COLO668 (cell line): Measurements from ENCODE around the gene ZNF784.

Experiments
- DNase-seq: peaks from one replicate; lab custom pipeline; 2025; ENCODE audit not compliant: unreplicated experiment; lab: John Stamatoyannopoulos, UW

The ZNF784 gene

DNA sequence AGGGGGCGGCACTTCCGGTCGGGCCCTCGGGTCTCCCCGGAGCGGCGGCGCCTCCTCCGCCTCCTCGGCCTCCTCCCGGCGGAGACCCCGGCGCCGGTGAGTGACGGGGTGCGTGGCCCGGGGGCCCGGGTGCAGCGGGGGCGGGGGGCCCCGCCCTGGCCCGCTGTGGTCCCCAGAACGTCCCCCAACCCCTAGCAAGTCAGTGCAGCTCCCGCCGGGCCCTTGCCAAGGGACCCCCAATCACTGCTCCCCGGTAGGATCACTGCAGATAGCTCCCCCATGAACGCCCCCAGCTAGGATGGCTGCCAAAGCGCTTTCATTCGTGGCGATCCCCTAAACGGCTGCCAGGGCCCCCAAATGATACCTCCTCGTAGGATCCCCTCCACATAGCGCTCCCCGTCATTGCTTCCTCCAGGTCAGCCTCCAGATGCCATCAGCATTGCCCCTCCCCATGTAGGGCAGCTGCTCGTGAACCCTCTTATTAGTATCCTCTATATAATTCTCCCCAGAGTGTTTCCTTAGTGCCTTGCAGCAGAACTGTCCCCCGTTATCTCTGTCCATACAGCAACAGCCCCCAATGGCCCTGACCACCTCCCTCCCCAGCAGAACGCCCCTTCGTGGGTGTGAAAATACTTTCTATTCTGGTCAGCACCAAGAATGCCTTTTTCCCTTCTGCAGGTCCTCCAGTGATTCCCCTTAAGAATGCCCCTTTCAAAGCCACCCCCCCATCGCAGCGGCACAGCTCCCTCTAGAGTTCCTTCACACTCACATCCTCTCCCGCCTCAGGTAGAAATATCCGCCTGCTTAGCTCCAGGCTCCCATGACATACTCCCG lies 18.5 kb downstream of the ZNF784 start, which contains the start of gene ZNF865:
TSS of gene ZNF865 (plus strand) at position 11 of the 834 bp plus-strand sequence. CDS start 7,972 bp downstream, outside the sequence.
- DNase-seq: peak; percentile 75

DNA sequence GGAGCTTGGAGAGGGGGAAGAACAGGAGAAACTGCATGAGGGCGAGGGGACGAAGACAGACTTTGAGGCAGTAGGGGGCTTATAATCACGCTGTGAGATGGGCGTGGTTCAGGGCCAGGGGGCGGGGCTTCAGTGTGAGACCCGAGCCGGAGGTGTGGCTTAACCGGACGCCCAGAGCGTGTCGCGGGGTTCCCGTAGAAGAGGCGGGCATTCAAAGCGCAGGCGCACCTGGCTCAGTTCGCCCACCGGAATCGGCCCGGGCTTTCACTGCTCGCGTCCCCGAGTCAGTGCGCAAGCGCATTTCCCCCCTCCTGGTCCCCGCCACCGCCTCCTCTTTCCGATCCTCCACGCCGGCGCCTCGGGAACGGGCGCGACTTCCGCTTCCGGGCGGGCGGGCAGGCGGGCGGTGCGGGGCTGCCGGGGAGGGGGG lies 19.1 kb downstream of the ZNF784 start:
- DNase-seq: peak; percentile 98

GRCh38 chr19:55603581-55604292 lies 20.6 kb downstream of the ZNF784 start:
- DNase-seq: no peak

DNA sequence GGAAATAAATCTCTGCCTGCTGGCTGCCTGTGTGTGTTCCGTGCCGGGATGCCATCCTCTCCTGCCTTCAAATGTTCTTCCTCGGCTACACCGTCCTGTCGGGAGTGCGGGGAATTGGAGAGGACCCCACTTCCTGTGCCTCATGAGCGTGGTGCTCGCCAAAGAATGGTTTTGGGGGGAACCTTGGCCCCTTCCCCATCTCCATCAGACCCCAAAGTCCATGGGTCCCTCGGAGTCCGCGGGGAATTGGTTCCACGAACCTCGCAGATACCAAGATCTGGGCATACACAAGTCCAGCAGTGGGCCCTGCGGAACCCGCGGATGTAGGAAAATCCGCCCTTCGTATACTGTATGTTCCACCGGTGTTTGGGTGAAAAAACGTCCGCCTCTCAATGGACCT lies 21.3 kb downstream of the ZNF784 start:
- DNase-seq: no peak

GRCh38 chr19:55602104-55603001 lies 22.0 kb downstream of the ZNF784 start:
- no peak for DNase-seq

- no peak for DNase-seq
Observed at GRCh38 chr19:55601084-55601483, 23.3 kb downstream of the ZNF784 start.

GRCh38 chr19:55600662-55601028 lies 23.7 kb downstream of the ZNF784 start:
- DNase-seq: no peak

GRCh38 chr19:55599842-55600661 lies 24.3 kb downstream of the ZNF784 start, which contains the start of gene ZNF524:
Gene ZNF524 (plus strand): TSS chr19:55600288. CDS start chr19:55602113, 1,825 bp downstream.
- peak; percentile 92 for DNase-seq

- peak; percentile 97 for DNase-seq
Observed at GRCh38 chr19:55599468-55599841, 24.9 kb downstream of the ZNF784 start, which contains the start of gene FIZ1. Gene FIZ1 (minus strand): TSS chr19:55599517. CDS start chr19:55597865, 1,652 bp downstream.

DNA sequence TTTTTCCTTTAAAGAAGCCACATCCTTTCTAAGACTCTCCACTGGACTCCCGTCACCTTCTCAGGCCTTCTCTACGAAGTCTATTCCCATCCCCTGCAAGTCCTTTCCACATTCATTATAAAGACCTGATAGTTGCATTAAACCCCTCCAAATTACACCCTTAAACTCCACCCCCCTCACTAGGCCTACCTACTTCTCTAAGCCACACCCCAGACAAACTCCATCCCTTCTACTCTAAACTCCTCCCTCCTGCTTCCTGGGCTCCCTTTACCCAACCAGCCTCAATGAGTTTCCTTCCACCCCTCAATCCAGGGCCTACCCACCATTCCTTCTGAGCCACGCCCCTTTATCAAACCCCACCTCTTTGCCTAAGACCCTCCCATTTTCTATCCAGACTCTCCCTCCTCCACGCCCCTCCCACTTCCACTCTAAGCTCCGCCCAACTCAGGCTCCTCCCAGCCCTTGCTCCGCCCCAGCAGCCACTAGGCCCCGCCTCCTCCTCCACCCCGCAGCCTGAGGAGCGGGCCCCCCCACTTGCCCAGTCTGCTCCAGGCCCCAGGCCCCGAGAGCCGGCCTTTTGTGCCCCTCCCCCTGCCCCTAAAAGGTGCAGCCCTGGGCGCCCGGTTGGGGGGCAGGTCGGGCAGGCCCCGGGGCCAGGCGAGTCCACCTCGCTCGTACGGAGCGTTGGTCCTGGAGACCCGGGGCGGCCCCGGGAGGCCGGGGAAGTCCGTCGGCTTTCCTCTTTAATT lies 25.5 kb downstream of the ZNF784 start:
- peak; percentile 85 for DNase-seq

DNA sequence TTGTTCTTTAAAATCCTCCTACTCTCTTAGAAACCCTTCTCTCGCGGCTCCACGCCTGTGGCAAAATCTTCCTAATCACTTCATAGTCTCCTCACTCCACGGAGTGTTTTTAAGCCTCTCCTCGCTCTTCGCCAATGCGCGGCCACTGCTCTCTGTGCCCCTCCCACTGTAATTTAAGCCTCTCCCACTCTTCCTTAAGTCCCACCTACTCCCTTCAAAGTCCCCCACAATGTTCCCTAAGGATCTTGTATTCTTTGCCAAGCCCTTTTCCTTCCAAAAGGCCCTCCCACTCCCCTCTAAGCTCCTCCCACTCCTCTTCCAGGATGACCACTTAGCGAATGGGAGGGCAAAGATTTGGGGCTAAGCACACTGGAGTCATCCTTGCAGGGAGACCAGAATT lies 26.3 kb downstream of the ZNF784 start:
- DNase-seq: no peak

GRCh38 chr19:55597501-55597921 lies 26.9 kb downstream of the ZNF784 start:
- DNase-seq: no peak

- DNase-seq: no peak
Observed at GRCh38 chr19:55596304-55596703, 28.1 kb downstream of the ZNF784 start.

DNA sequence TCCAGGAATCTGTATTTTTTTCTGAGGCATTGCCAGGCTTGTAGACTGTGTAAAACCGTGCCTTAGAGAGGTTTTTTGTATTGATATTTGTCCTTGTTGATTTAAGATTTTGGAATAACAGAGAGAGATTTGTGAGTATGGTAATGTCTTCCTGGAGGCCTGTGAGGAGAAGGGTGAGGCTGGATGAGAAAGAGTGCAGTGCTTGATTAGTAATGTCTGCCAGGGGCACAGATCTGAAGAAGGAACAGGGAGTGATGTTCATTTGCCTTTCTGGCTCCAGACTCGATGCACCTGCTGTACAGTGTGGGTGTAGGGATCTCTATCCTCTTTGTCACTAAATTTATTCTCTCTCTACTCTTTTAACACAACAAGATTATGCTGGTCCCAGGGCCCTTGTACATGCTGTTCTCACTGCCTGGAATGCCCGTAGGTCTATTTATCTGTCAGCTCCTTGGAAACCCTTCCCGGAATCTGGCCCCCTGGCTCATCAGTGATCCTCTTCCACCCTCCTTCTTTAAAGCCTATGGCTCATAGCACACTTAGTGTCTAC lies 29.3 kb downstream of the ZNF784 start:
- DNase-seq: no peak

DNA sequence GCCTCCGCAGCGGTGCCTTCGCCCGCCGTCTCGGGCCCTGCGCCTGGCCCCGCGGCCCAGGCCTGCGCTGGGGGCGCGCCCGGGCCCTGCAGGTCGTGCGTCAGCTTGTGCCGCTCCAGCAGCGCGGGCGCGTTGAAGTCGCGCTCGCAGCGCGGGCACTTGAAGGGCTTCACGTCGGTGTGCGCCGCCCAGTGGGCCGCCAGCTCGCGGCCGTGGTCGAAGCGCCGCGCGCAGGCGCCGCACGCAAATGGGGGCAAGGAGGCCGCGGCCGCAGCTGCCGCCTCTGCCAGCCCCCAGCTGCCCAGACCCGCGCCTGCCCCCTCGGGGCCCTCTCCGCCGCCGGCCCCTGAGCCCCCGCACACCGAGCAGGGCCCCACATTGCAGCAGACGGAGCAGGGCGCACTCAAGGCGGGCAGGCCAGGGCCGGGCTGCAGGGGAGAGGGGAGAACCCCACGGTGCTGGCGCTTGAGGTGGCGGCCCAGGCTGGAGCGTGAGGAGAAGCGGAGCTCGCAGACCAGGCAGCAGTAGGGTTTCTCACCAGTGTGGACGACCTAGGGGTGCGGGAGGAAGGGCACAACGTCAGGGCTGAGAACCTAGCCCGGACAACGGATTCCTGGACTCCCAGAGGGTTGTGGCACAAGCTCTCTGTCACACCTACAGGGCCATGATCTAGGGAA lies 31.1 kb downstream of the ZNF784 start:
- no peak for DNase-seq

- DNase-seq: no peak
Observed at GRCh38 chr19:55592391-55593090, 31.8 kb downstream of the ZNF784 start.

- no peak for DNase-seq
Observed at GRCh38 chr19:55591555-55591954, 32.8 kb downstream of the ZNF784 start.

- peak; percentile 12 for DNase-seq
Observed at GRCh38 chr19:55590617-55591016, 33.7 kb downstream of the ZNF784 start.
